HEK293 (cell line): Measurements from ENCODE around the gene PHF21A.

Source experiments
- AEBP2 ChIP-seq: fragments of 450-650 bp; formaldehyde crosslinking; IDR thresholded peaks from 2 replicates; pipeline ENCODE4 v1.5.1; 2016; ENCODE audit warnings: missing biosample characterization, missing genetic modification characterization, borderline replicate concordance
- CTCF ChIP-seq: fragments of 450-650 bp; formaldehyde crosslinking; IDR thresholded peaks from 2 replicates; pipeline ENCODE4 v1.5.1; 2016; ENCODE audit warnings: missing biosample characterization, missing genetic modification characterization
- INSM2 ChIP-seq: fragments of 450-650 bp; formaldehyde crosslinking; IDR thresholded peaks from 2 replicates; pipeline ENCODE4 v1.5.1; 2016; ENCODE audit warnings: missing biosample characterization, missing genetic modification characterization
- KLF9 ChIP-seq: fragments of 450-650 bp; formaldehyde crosslinking; IDR thresholded peaks from 2 replicates; pipeline ENCODE4 v1.5.1; 2016; ENCODE audit warnings: missing biosample characterization, missing genetic modification characterization, low read depth
- ZNF132 ChIP-seq: fragments of 450-650 bp; formaldehyde crosslinking; IDR thresholded peaks from 2 replicates; pipeline ENCODE4 v1.5.1; 2017; ENCODE audit warnings: missing biosample characterization, missing genetic modification characterization, borderline replicate concordance
- ZNF23 ChIP-seq: fragments of 450-650 bp; formaldehyde crosslinking; IDR thresholded peaks from 2 replicates; pipeline ENCODE4 v1.5.1; 2016; ENCODE audit warnings: missing biosample characterization, missing genetic modification characterization, borderline replicate concordance
- ZNF248 ChIP-seq: fragments of 450-650 bp; formaldehyde crosslinking; IDR thresholded peaks from 2 replicates; pipeline ENCODE4 v1.5.1; 2017; ENCODE audit warnings: missing biosample characterization, missing genetic modification characterization
- ZNF274 ChIP-seq, 2 experiments: fragments of 200-500 bp in 1 of 2; fragments of 450-650 bp in 1 of 2; sonication (Bioruptor generic) in 1 of 2; formaldehyde crosslinking in 1 of 2; IDR thresholded peaks; 2 replicates each; pipeline versions ENCODE4 v1.5.1 to v1.6.1; 2014 to 2016; ENCODE audit warnings: borderline replicate concordance in 1 of 2, inconsistent platforms in 1 of 2, low read length in 1 of 2, missing biosample characterization in 1 of 2, missing genetic modification characterization in 1 of 2
- ZNF514 ChIP-seq: fragments of 450-650 bp; formaldehyde crosslinking; IDR thresholded peaks from 2 replicates; pipeline ENCODE4 v1.5.1; 2016; ENCODE audit warnings: missing biosample characterization, missing genetic modification characterization
- ZNF558 ChIP-seq: fragments of 450-650 bp; formaldehyde crosslinking; IDR thresholded peaks from 2 replicates; pipeline ENCODE4 v1.5.1; 2016; ENCODE audit warnings: missing biosample characterization, missing genetic modification characterization
- ZNF830 ChIP-seq: fragments of 450-650 bp; IDR thresholded peaks from 2 replicates; pipeline ENCODE4 v1.5.0; 2018; ENCODE audit warnings: missing biosample characterization, missing genetic modification characterization, low read depth, mild to moderate bottlenecking, moderate library complexity
- TF ChIP-seq, protein P1 (sequence below): fragments of 450-650 bp; formaldehyde crosslinking; IDR thresholded peaks from 2 replicates; pipeline ENCODE4 v1.5.1; 2017; ENCODE audit warnings: missing biosample characterization, missing genetic modification characterization
- TF ChIP-seq, protein P2 (sequence below): fragments of 450-650 bp; formaldehyde crosslinking; IDR thresholded peaks from 2 replicates; pipeline ENCODE4 v1.5.1; 2016; ENCODE audit warnings: missing biosample characterization, missing genetic modification characterization

GRCh38 chr11:46119352-46120216, 1.7 kb downstream of the PHF21A start:
- TF ChIP-seq ZNF23 (tag by site-specific recombination) (no peak), INSM2 (tag by site-specific recombination) (no peak), CTCF (tag by site-specific recombination) (no peak), AEBP2 (tag by site-specific recombination) (no peak), ZNF132 (tag by site-specific recombination) (no peak), ZNF274 (IDR thresholded peaks at IDR 0.05; ENCODE audit: low read length) (no peak), ZNF274 (tag by site-specific recombination; IDR thresholded peaks at IDR 0.05; ENCODE audit: borderline replicate concordance) (no peak), KLF9 (peak; percentile 38; the same call in 1 of the 2 replicates), ZNF514 (no peak), ZNF248 (tag by site-specific recombination) (no peak), ZNF830 (no peak), ZNF558 (tag by site-specific recombination) (no peak)
- TF ChIP-seq, protein P1, sequence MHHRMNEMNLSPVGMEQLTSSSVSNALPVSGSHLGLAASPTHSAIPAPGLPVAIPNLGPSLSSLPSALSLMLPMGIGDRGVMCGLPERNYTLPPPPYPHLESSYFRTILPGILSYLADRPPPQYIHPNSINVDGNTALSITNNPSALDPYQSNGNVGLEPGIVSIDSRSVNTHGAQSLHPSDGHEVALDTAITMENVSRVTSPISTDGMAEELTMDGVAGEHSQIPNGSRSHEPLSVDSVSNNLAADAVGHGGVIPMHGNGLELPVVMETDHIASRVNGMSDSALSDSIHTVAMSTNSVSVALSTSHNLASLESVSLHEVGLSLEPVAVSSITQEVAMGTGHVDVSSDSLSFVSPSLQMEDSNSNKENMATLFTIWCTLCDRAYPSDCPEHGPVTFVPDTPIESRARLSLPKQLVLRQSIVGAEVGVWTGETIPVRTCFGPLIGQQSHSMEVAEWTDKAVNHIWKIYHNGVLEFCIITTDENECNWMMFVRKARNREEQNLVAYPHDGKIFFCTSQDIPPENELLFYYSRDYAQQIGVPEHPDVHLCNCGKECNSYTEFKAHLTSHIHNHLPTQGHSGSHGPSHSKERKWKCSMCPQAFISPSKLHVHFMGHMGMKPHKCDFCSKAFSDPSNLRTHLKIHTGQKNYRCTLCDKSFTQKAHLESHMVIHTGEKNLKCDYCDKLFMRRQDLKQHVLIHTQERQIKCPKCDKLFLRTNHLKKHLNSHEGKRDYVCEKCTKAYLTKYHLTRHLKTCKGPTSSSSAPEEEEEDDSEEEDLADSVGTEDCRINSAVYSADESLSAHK (tag by site-specific recombination): no peak
- TF ChIP-seq, protein P2, sequence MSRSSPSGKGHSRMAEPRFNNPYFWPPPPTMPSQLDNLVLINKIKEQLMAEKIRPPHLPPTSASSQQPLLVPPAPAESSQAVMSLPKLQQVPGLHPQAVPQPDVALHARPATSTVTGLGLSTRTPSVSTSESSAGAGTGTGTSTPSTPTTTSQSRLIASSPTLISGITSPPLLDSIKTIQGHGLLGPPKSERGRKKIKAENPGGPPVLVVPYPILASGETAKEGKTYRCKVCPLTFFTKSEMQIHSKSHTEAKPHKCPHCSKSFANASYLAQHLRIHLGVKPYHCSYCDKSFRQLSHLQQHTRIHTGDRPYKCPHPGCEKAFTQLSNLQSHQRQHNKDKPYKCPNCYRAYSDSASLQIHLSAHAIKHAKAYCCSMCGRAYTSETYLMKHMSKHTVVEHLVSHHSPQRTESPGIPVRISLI (tag by site-specific recombination): peak; percentile 31; the same call in 1 of the 2 replicates
